H9 (cell line): ENCODE measurements around the gene C16orf87. TPM values are rescaled to one million over a fixed set of nuclear protein-coding genes. Genes with fewer than 3 reads are reported as not detected.

Experiments used
- DNase-seq: peaks from one replicate; pipeline ENCODE4 v3.0.0-alpha.2; 2017
- H2AFZ ChIP-seq: one replicate; pipeline ENCODE4 v1.6.1; 2013; ENCODE audit warnings: mild to moderate bottlenecking, low read length, control low read depth, moderate library complexity
- H2AK5ac ChIP-seq: 2 replicates; pipeline ENCODE4 v1.6.1; 2013; ENCODE audit warnings: low read length, control low read depth, mixed read lengths; ENCODE audit not compliant: insufficient read length
- H2BK120ac ChIP-seq: one replicate; pipeline ENCODE4 v1.6.1; 2013; ENCODE audit warnings: low read depth, mild to moderate bottlenecking, low read length, control low read depth, inconsistent platforms; ENCODE audit not compliant: poor library complexity, severe bottlenecking
- H2BK12ac ChIP-seq: 2 replicates; pipeline ENCODE4 v1.6.1; 2013; ENCODE audit warnings: low read length, control low read depth, mixed read lengths, low read depth; ENCODE audit not compliant: insufficient read length
- H2BK15ac ChIP-seq: 2 replicates; pipeline ENCODE4 v1.6.1; 2013; ENCODE audit warnings: low read depth, low read length, control low read depth
- H2BK20ac ChIP-seq: one replicate; pipeline ENCODE4 v1.6.1; 2013; ENCODE audit warnings: low read depth, mild to moderate bottlenecking, low read length, control low read depth, inconsistent platforms; ENCODE audit not compliant: poor library complexity, severe bottlenecking
- H2BK5ac ChIP-seq: 2 replicates; pipeline ENCODE4 v1.6.1; 2013; ENCODE audit warnings: low read length, control low read depth, mixed read lengths; ENCODE audit not compliant: insufficient read length
- H3K14ac ChIP-seq: 2 replicates; pipeline ENCODE4 v1.6.1; 2013; ENCODE audit warnings: low read length, control low read depth; ENCODE audit not compliant: insufficient read depth
- H3K18ac ChIP-seq: 2 replicates; pipeline ENCODE4 v1.6.1; 2013; ENCODE audit warnings: low read depth, mild to moderate bottlenecking, mixed read lengths, low read length, control low read depth; ENCODE audit not compliant: insufficient read length
- H3K23ac ChIP-seq: 2 replicates; pipeline ENCODE4 v1.6.1; 2013; ENCODE audit warnings: low read length, control low read depth, mixed read lengths, low read depth; ENCODE audit not compliant: insufficient read length
- H3K23me2 ChIP-seq: 2 replicates; pipeline ENCODE4 v1.6.1; 2013; ENCODE audit warnings: low read depth, mild to moderate bottlenecking, mixed read lengths, low read length, control low read depth; ENCODE audit not compliant: insufficient read length, poor library complexity, severe bottlenecking
- H3K27ac ChIP-seq: 2 replicates; pipeline ENCODE4 v1.5.1; 2013; ENCODE audit warnings: low read length, control low read depth, mixed read lengths, low read depth; ENCODE audit not compliant: insufficient read length
- H3K27me3 ChIP-seq: 2 replicates; pipeline ENCODE4 v1.6.1; 2013; ENCODE audit warnings: low read length, control low read depth, inconsistent platforms; ENCODE audit not compliant: insufficient read depth
- H3K4ac ChIP-seq: 2 replicates; pipeline ENCODE4 v1.6.1; 2013; ENCODE audit warnings: low read depth, mild to moderate bottlenecking, control low read depth, inconsistent platforms, low read length, moderate library complexity
- H3K4me1 ChIP-seq: 2 replicates; pipeline ENCODE4 v1.6.1; 2013; ENCODE audit warnings: low read length, control low read depth, inconsistent platforms; ENCODE audit not compliant: insufficient read depth
- H3K4me2 ChIP-seq: 2 replicates; pipeline ENCODE4 v1.6.1; 2013; ENCODE audit warnings: low read length, control low read depth, mixed read lengths; ENCODE audit not compliant: insufficient read length, insufficient read depth
- H3K56ac ChIP-seq: 2 replicates; pipeline ENCODE4 v1.6.1; 2013; ENCODE audit warnings: low read depth, mild to moderate bottlenecking, mixed read lengths, low read length, control low read depth; ENCODE audit not compliant: insufficient read length
- H3K79me1 ChIP-seq: 2 replicates; pipeline ENCODE4 v1.6.1; 2013; ENCODE audit warnings: low read depth, mild to moderate bottlenecking, moderate library complexity, low read length, control low read depth, inconsistent platforms; ENCODE audit not compliant: insufficient read depth, poor library complexity, severe bottlenecking
- H3K79me2 ChIP-seq: 2 replicates; pipeline ENCODE4 v1.6.1; 2013; ENCODE audit warnings: low read length, control low read depth, inconsistent platforms; ENCODE audit not compliant: insufficient read depth
- H3K9ac ChIP-seq: 2 replicates; pipeline ENCODE4 v1.6.1; 2013; ENCODE audit warnings: low read length, control low read depth, mixed read lengths; ENCODE audit not compliant: insufficient read length; ENCODE audit errors: extremely low read depth
- H3K9me3 ChIP-seq: one replicate; pipeline ENCODE4 v1.6.1; 2013; ENCODE audit warnings: low read depth, low read length, inconsistent platforms; ENCODE audit not compliant: control insufficient read depth
- H3T11ph ChIP-seq: one replicate; pipeline ENCODE4 v1.6.1; 2013; ENCODE audit warnings: mild to moderate bottlenecking, low read length, control low read depth, inconsistent platforms
- H4K20me1 ChIP-seq: one replicate; pipeline ENCODE4 v1.6.1; 2013; ENCODE audit not compliant: control insufficient read depth, insufficient read length, insufficient read depth
- H4K5ac ChIP-seq: 2 replicates; pipeline ENCODE4 v1.6.1; 2013; ENCODE audit warnings: low read depth, mild to moderate bottlenecking, mixed read lengths, low read length, control low read depth; ENCODE audit not compliant: insufficient read length
- H4K8ac ChIP-seq: replicated peaks from 2 replicates; pipeline ENCODE4 v1.6.1; 2013; ENCODE audit warnings: low read length, control low read depth, mixed read lengths, low read depth; ENCODE audit not compliant: insufficient read length
- H4K91ac ChIP-seq: 2 replicates; pipeline ENCODE4 v1.6.1; 2013; ENCODE audit warnings: low read depth, mild to moderate bottlenecking, moderate library complexity, mixed read lengths, low read length, control low read depth; ENCODE audit not compliant: insufficient read length
- H3K27ac Mint-ChIP-seq, 3 experiments: 2 replicates in 2 of 3; 3 replicates in 1 of 3; pipeline ENCODE4 v1.8.0; 2020 to 2021; ENCODE audit warnings: mixed read lengths in 3 of 3, mild to moderate bottlenecking in 1 of 3, moderate library complexity in 1 of 3
- H3K27me3 Mint-ChIP-seq: 2 replicates; pipeline ENCODE4 v1.8.0; 2021; ENCODE audit warnings: low read depth, mild to moderate bottlenecking, moderate library complexity, mixed read lengths
- H3K36me3 Mint-ChIP-seq, 3 experiments: 2 replicates in 2 of 3; 3 replicates in 1 of 3; pipeline ENCODE4 v1.8.0; 2020 to 2021; ENCODE audit warnings: low read depth in 3 of 3, mixed read lengths in 3 of 3; ENCODE audit not compliant: insufficient read depth in 1 of 3
- H3K4me1 Mint-ChIP-seq, 2 experiments: 2 replicates each; pipeline ENCODE4 v1.8.0; 2020; ENCODE audit warnings: mixed read lengths in 2 of 2
- H3K4me3 Mint-ChIP-seq, 2 experiments: 2 replicates in 1 of 2; 3 replicates in 1 of 2; pipeline ENCODE4 v1.8.0; 2020 to 2021; ENCODE audit warnings: mild to moderate bottlenecking in 2 of 2, mixed read lengths in 2 of 2, moderate library complexity in 1 of 2
- H3K9me3 Mint-ChIP-seq, 2 experiments: 2 replicates in 1 of 2; 3 replicates in 1 of 2; pipeline ENCODE4 v1.8.0; 2020; ENCODE audit warnings: mild to moderate bottlenecking in 2 of 2, mixed read lengths in 2 of 2, moderate library complexity in 1 of 2
- CTCF ChIP-seq: fragments of 200-600 bp; sonication (generic); conservative IDR thresholded peaks from 3 replicates; pipeline ENCODE4 v1.8.0; 2021; ENCODE audit warnings: antibody characterized with exemption, mild to moderate bottlenecking
- WGBS: extraction: QIAGEN DNeasy Blood & Tissue Kit; methylation state at CpG from one replicate; pipeline ENCODE4 v1.1.7; 2013; ENCODE audit warnings: missing lambda C conversion rate, low lambda C conversion rate, mixed read lengths; ENCODE audit not compliant: insufficient read length; ENCODE audit errors: extremely low coverage; 5-methylcytosine and 5-hydroxymethylcytosine counted together
- total RNA-seq: library from RNA; stranded (reverse); gene quantifications from 2 replicates; pipeline ENCODE4 v1.2.1, GENCODE V29; 2021

Gene C16orf87
- total RNA-seq, 1 experiment from 2014 or later = 16.7 TPM

- H2BK5ac ChIP-seq = no peak overlapping the region
Measured at GRCh38 chr16:46854846-46855245, 23.9 kb upstream of the C16orf87 start.

More at GRCh38 chr16:46854846-46855245, 23.9 kb upstream of the C16orf87 start:
- Histone ChIP-seq H4K20me1 (no peaks in the 10 kb centered on the region), H2BK120ac (no peak overlapping the region), H2BK15ac (no peak overlapping the region), H3K23me2 (no peaks in the 10 kb centered on the region), H3K4ac (no peak overlapping the region), H3K79me2 (no peaks in the 10 kb centered on the region), H4K5ac (no peak overlapping the region), H3K79me1 (no peaks in the 10 kb centered on the region), H2BK12ac (no peak overlapping the region), H3K4me1 (peaks cover 4% of the 10 kb centered on the region), H3K14ac (no peak overlapping the region), H2AK5ac (no peak overlapping the region), H4K91ac (no peak overlapping the region), H4K8ac (no peak overlapping the region), H3K18ac (no peak overlapping the region), H3K4me2 (no peak overlapping the region), H3K56ac (no peak overlapping the region), H2BK20ac (no peak overlapping the region), H3K23ac (no peak overlapping the region), H3K27ac (no peak overlapping the region), H3K9me3 (no peaks in the 10 kb centered on the region), H3T11ph (no peak overlapping the region), H3K27me3 (no peaks in the 10 kb centered on the region), H3K9ac (no peak overlapping the region), H2AFZ (no peak overlapping the region)
- no peaks in the 10 kb centered on the region; the same call in 1 of the 2 replicates for H3K27me3 Mint-ChIP-seq
- no CpG with 5 or more reads among the region's 2 CpGs for WGBS
- H3K27ac Mint-ChIP-seq = no peak overlapping the region
- peaks cover 14 to 17% of the 10 kb centered on the region in 2 experiments for H3K4me1 Mint-ChIP-seq
- H3K36me3 Mint-ChIP-seq = no peaks in the 10 kb centered on the region; a peak in 1 of 7 replicates
- no peak overlapping the region for H3K4me3 Mint-ChIP-seq
- no peak for TF ChIP-seq CTCF
- no peaks in the 10 kb centered on the region for H3K9me3 Mint-ChIP-seq
- DNase-seq = no peak
